ENCODE measurements around the gene TAS1R1. TPM values are rescaled to one million over a fixed set of nuclear protein-coding genes. Genes with fewer than 3 reads are reported as not detected.
A peak's percentile ranks its signal among the peaks of the same experiment; 100 is the strongest.

Gene TAS1R1
- total and polyA plus RNA-seq, 9 of the 15 experiments (the other 6 are each of a cell fraction or from before 2014, with no cell fraction given), result 0.06 TPM; not detected in 8

DNA sequence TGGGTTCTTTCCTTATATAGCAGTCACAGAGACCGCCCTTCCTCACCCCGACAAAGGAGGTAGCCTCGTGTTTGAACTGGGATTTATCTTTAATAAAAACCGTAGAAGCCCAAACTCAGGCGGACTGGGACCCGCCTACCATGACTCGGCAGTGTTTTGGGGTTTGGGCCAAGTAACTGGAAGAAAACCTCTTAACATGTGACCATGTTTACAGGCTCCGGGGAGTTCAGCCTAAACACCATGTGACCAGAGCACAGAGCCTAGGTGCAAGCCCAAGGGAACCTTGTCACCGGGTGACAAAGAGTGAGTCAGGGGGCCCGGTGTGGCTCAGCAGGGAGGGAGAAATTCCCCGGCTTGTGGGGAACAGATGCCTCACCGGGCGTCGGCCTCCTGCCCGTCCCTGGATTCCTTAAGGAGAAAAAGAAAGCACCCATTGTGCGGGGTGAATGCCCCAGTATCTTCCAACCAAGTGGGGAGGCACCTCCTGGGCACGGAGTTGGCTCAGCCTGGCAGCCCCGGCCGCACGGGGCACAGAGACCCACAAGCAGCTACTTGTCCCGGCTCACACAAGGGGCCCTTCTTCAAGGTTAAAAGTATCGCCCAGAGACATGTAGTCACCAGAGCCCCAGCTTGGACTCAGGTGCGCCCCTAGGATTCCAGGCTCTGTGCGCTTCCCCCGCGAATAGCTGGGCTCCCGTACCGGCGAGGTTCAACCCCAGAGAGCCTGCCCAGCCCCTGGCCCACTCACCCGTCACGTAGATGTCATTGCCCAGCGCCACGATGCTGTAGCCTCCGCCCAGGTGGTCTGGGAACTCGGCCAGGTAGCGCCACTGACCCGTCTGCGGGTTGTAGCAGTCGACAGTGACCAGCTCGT is 46.2 kb downstream of the TAS1R1 start (continued):
- TF ChIP-seq, protein P1, sequence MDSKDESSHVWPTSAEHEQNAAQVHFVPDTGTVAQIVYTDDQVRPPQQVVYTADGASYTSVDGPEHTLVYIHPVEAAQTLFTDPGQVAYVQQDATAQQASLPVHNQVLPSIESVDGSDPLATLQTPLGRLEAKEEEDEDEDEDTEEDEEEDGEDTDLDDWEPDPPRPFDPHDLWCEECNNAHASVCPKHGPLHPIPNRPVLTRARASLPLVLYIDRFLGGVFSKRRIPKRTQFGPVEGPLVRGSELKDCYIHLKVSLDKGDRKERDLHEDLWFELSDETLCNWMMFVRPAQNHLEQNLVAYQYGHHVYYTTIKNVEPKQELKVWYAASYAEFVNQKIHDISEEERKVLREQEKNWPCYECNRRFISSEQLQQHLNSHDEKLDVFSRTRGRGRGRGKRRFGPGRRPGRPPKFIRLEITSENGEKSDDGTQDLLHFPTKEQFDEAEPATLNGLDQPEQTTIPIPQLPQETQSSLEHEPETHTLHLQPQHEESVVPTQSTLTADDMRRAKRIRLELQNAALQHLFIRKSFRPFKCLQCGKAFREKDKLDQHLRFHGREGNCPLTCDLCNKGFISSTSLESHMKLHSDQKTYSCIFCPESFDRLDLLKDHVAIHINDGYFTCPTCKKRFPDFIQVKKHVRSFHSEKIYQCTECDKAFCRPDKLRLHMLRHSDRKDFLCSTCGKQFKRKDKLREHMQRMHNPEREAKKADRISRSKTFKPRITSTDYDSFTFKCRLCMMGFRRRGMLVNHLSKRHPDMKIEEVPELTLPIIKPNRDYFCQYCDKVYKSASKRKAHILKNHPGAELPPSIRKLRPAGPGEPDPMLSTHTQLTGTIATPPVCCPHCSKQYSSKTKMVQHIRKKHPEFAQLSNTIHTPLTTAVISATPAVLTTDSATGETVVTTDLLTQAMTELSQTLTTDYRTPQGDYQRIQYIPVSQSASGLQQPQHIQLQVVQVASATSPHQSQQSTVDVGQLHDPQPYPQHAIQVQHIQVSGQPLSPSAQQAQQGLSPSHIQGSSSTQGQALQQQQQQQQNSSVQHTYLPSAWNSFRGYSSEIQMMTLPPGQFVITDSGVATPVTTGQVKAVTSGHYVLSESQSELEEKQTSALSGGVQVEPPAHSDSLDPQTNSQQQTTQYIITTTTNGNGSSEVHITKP (IDR thresholded peaks at IDR 0.05; ENCODE audit: partially characterized antibody), result peak; percentile 68
- TF ChIP-seq, protein P2, sequence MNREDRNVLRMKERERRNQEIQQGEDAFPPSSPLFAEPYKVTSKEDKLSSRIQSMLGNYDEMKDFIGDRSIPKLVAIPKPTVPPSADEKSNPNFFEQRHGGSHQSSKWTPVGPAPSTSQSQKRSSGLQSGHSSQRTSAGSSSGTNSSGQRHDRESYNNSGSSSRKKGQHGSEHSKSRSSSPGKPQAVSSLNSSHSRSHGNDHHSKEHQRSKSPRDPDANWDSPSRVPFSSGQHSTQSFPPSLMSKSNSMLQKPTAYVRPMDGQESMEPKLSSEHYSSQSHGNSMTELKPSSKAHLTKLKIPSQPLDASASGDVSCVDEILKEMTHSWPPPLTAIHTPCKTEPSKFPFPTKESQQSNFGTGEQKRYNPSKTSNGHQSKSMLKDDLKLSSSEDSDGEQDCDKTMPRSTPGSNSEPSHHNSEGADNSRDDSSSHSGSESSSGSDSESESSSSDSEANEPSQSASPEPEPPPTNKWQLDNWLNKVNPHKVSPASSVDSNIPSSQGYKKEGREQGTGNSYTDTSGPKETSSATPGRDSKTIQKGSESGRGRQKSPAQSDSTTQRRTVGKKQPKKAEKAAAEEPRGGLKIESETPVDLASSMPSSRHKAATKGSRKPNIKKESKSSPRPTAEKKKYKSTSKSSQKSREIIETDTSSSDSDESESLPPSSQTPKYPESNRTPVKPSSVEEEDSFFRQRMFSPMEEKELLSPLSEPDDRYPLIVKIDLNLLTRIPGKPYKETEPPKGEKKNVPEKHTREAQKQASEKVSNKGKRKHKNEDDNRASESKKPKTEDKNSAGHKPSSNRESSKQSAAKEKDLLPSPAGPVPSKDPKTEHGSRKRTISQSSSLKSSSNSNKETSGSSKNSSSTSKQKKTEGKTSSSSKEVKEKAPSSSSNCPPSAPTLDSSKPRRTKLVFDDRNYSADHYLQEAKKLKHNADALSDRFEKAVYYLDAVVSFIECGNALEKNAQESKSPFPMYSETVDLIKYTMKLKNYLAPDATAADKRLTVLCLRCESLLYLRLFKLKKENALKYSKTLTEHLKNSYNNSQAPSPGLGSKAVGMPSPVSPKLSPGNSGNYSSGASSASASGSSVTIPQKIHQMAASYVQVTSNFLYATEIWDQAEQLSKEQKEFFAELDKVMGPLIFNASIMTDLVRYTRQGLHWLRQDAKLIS (CRISPR knock-in tag; IDR thresholded peaks at IDR 0.05), result peak; percentile 8; the same call in 1 of the 2 replicates
- TF ChIP-seq NBN (IDR thresholded peaks at IDR 0.05; ENCODE audit: low read depth), result peak; percentile 66; the same call in 1 of the 2 replicates
- 0 out of 2 replicates have a peak, but pooled peaks have one; percentile 26 for TF ChIP-seq ZBTB7A (IDR thresholded peaks at IDR 0.05; ENCODE audit: borderline replicate concordance, control insufficient read depth, low read depth, low read length)
- TF ChIP-seq SMARCA4 (IDR thresholded peaks at IDR 0.05), result peak; percentile 61; the same call in 1 of the 2 replicates
- peak; percentile 95 for TF ChIP-seq C11orf30 (IDR thresholded peaks at IDR 0.05; ENCODE audit: low read depth)
- peak; percentile 62 for TF ChIP-seq POLR2H (tag; IDR thresholded peaks at IDR 0.05; ENCODE audit: low read depth)
- 0 out of 2 replicates have a peak, but pooled peaks have one; percentile 14 for TF ChIP-seq HNRNPL (IDR thresholded peaks at IDR 0.05; ENCODE audit: low read depth, low read length)
- TF ChIP-seq SMAD2 (IDR thresholded peaks at IDR 0.05; ENCODE audit: low read depth, low read length), result no peak
- TF ChIP-seq HNRNPH1 (optimal IDR thresholded peaks at IDR 0.05; ENCODE audit: low read depth, low read length), result no peak
- peak; percentile 93; the same call in 1 of the 2 replicates for TF ChIP-seq LCOR (CRISPR knock-in tag; IDR thresholded peaks at IDR 0.05)
- TF ChIP-seq ZNF217 (CRISPR knock-in tag; IDR thresholded peaks at IDR 0.05), result no peak
- TF ChIP-seq SPI1 (IDR thresholded peaks at IDR 0.05; ENCODE audit: borderline replicate concordance, low read depth, low read length), result 0 out of 2 replicates have a peak, but pooled peaks have one; percentile 0
- TF ChIP-seq PCBP2 (IDR thresholded peaks at IDR 0.05; ENCODE audit: low read depth, low read length, poor library complexity, severe bottlenecking), result no peak
- 0 out of 2 replicates have a peak, but pooled peaks have one; percentile 50 for TF ChIP-seq ZNF263 (CRISPR knock-in tag; IDR thresholded peaks at IDR 0.05; ENCODE audit: borderline replicate concordance)
- TF ChIP-seq, protein P3, sequence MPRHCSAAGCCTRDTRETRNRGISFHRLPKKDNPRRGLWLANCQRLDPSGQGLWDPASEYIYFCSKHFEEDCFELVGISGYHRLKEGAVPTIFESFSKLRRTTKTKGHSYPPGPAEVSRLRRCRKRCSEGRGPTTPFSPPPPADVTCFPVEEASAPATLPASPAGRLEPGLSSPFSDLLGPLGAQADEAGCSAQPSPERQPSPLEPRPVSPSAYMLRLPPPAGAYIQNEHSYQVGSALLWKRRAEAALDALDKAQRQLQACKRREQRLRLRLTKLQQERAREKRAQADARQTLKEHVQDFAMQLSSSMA (CRISPR knock-in tag; IDR thresholded peaks at IDR 0.05), result no peak
